OCI-LY3 (cell line): Measurements from ENCODE around the gene SH3YL1.

Experiments
- EZH2phosphoT487 ChIP-seq: fragments of 200-600 bp; shearing (Covaris generic); IDR thresholded peaks from 2 replicates; pipeline ENCODE4 v1.6.1; 2018; ENCODE audit warnings: antibody characterized with exemption, mixed run types, low read depth
- TF ChIP-seq, protein P1 (sequence below): fragments of 200-600, 300-600 bp; sonication (generic); IDR thresholded peaks from 2 replicates; pipeline ENCODE4 v1.5.1; 2014; ENCODE audit warnings: antibody characterized with exemption, low read length, low read depth

DNA sequence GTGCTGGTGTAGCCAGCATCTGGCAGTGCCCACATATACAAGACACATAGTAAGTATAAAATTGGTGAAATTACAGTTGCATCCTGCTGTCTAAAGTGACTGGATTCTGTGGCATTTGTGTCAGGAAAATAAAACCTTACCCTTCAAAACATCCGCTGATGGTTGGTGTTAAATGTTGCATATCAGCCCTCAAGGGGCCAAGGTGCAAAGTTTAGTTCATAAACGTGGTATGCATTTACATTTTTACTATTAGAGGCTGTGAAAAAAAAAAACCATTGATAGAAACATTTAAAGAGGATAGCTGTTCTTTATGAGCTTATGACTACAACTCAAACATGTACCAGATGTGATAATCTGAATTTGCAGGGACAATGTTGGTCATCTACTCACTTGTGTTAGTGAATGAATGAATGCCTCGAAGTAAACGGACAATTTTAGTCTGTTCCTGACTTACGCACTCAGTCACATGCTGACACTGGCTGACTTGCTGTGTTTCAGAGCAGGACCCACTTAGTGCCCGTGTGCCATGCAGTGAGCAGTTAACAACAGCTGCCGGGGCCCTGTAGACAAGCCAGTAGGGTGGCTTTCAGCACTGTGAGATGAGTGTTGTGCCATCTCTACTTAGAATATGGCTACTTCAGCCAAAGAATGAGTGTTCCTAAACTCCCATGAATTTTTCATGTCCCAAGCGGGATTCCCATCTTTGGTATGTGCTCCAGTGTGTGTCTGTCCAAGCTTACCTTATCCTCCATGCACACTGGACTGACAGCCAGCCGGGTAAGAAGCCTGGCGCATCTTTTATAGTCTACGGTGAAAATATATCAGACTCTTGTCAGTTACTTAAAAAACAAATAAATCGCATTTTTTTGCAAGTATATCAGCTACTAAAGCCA, 18.8 kb upstream of the SH3YL1 start:
- TF ChIP-seq, protein P1, sequence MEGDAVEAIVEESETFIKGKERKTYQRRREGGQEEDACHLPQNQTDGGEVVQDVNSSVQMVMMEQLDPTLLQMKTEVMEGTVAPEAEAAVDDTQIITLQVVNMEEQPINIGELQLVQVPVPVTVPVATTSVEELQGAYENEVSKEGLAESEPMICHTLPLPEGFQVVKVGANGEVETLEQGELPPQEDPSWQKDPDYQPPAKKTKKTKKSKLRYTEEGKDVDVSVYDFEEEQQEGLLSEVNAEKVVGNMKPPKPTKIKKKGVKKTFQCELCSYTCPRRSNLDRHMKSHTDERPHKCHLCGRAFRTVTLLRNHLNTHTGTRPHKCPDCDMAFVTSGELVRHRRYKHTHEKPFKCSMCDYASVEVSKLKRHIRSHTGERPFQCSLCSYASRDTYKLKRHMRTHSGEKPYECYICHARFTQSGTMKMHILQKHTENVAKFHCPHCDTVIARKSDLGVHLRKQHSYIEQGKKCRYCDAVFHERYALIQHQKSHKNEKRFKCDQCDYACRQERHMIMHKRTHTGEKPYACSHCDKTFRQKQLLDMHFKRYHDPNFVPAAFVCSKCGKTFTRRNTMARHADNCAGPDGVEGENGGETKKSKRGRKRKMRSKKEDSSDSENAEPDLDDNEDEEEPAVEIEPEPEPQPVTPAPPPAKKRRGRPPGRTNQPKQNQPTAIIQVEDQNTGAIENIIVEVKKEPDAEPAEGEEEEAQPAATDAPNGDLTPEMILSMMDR: no peak
- no peak for TF ChIP-seq EZH2phosphoT487
